ENCODE measurements around the gene PUS7L.
"Not testable (repeated sequence)": the region's sequence is repeated elsewhere in the genome, so short reads cannot be mapped to it uniquely, and the experiment has no call there.

Gene PUS7L, protein sequence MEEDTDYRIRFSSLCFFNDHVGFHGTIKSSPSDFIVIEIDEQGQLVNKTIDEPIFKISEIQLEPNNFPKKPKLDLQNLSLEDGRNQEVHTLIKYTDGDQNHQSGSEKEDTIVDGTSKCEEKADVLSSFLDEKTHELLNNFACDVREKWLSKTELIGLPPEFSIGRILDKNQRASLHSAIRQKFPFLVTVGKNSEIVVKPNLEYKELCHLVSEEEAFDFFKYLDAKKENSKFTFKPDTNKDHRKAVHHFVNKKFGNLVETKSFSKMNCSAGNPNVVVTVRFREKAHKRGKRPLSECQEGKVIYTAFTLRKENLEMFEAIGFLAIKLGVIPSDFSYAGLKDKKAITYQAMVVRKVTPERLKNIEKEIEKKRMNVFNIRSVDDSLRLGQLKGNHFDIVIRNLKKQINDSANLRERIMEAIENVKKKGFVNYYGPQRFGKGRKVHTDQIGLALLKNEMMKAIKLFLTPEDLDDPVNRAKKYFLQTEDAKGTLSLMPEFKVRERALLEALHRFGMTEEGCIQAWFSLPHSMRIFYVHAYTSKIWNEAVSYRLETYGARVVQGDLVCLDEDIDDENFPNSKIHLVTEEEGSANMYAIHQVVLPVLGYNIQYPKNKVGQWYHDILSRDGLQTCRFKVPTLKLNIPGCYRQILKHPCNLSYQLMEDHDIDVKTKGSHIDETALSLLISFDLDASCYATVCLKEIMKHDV

DNA sequence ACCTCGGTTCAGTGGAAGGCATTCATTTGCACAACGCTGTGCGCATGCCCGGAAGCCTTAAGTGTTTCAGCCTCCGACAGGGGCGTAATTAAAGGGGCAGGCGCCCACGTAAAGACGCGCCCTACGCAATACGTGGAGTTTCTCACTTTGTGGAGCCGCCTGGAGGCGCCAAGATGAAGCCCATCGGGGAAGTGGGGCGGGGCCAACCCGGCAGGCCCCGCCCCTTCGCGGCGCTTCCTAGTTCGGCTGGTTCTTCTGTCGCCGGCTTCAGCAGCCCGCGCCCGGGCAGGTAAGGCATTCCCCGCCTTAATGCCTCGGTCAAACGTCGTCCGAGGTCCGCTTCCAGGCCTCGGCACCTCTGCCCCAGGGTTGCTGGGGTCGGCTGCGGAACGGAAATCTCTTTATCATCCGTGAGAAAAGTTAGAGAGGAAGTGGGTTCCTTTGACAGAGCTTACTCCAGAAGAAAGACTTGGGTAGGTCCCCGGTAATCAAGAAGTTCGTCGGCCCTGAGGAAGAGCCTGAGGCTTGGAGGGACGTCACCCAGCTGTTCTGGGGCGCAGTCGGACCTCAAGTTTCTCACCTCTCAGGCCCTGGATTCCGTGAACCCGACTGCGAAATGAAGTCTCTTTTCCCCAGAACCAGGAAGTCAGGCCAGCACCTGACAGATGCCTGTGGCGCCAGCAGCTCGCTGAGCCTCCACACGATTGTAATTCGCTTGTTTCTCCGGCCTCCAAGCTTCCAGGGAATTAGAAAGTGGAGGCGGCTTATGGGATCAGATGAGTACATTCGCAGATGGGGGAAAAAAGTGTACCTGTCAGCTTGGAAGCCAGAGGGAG is at the start of gene PUS7L, which contains the start of gene IRAK4:
Gene PUS7L (minus strand): TSS at position 63 of the 836 bp plus-strand sequence. CDS start 3,545 bp downstream, outside the sequence.
Gene IRAK4 (plus strand): TSS at position 224 of the 836 bp plus-strand sequence. CDS start 9,161 bp downstream, outside the sequence.
- DNase-seq, result peak; percentile 95 to 98

DNA sequence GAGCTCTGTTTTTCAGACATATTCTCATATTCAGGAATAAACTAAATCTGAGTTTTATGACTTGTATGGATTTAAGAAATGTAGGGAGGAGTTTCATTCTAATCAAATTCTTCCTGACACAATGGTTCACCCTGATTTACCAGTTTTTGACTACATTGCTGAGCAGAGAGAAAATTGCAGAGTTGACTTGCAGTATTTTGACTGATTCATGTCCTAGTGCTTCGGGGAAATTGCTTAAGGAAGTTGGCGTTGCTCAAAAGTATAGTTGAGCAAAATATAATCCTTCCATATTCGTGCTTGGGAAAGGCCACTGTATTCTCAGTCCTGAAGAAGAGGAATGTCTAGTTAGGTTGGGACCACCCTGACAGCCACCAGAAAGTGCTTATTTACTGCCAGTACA is 48.8 kb upstream of the PUS7L start:
- no peak for DNase-seq

- peak in 1 of 2 experiments; percentile 11 for DNase-seq
These were observed 48.1 kb upstream of the PUS7L start for GRCh38 chr12:43806737-43807072.

- DNase-seq, result peak; percentile 73 to 88
These were observed 47.5 kb upstream of the PUS7L start, which contains the start of gene TWF1 for GRCh38 chr12:43805860-43806736. Gene TWF1 (minus strand): TSS chr12:43806317. CDS start chr12:43806245, 72 bp downstream.

- peak; percentile 45 to 58 for DNase-seq
These were observed 46.7 kb upstream of the PUS7L start for GRCh38 chr12:43805149-43805859.

DNA sequence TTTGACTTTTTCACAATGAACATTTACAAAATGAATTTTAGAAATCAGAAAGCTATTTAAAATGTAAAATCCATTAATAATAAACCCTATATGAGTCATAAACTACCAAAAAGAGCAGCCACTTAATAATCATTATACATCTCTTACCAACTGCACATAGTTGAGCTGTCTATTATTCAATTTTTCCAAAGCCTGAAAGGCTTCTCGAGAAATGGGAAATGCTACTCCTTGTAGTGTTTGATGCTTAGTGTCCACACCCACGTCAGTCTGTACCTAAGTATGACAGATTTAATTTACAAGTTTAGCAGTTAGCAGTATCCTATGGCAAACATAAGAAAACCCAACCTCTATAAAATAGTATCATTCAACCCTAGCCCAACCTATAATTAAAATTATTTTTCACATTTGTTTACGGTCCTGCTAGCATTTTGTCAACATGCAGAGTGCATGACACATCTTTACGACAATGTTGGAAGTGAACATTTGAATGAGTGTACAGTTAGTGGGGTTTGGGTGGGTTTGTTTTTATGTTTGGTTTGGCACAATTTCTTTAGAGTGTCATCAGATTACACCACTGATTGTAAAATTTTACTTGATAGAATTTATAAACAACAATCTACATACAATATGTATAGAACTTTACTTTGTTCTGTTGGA is 39.1 kb upstream of the PUS7L start:
- DNase-seq, result no peak

- DNase-seq, result no peak
These were observed 37.2 kb upstream of the PUS7L start for GRCh38 chr12:43795716-43796280.

DNA sequence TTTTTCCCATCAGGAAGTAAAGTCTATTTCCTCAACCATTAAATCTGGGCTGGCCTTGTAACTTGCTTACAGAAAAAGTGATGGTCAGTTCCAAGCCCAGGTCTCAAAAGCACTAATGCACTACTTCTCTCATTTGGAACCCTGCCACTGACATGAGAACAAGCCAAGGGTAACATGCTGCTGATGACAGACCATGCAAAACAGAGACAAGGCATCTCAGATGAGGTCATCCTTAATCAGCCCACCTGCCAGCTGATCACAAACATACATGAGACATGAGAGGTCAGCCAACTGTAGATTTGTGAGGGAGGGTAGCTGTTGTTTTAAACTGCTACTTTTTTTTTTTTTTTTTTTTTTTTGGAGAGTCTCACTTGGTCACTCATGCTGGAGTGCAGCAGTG is 31.4 kb upstream of the PUS7L start:
- DNase-seq, result peak in 1 of 2 experiments; percentile 1

- DNase-seq, result no peak
These were observed 28.5 kb upstream of the PUS7L start for GRCh38 chr12:43786899-43787693.

- DNase-seq, result peak in 1 of 2 experiments; percentile 30
These were observed 17.9 kb upstream of the PUS7L start for GRCh38 chr12:43776498-43776897.

GRCh38 chr12:43766291-43766690 is 7.7 kb upstream of the PUS7L start:
- no peak for DNase-seq

GRCh38 chr12:43764528-43764927 is 5.9 kb upstream of the PUS7L start:
- DNase-seq, result no peak

DNA sequence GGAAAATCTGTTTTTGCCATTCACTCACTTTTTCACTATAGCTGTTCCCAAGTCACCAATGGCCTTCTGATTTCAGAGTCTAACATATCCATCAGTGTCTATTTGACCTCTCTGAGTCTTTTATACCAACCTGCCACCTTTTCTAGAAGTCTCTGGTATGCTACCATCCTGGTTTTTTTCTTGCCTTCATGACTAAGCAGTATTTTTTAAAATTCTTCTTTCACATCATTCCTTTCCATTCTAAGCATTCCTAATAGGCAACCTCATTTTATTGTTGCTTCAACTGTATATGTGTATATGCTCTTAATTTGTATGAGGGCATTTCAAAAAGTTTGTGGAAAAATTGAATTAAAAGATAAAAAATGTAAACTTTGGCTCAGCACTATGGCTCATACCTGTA is 5.2 kb upstream of the PUS7L start:
- DNase-seq, result no peak

GRCh38 chr12:43762596-43762995 is 4.0 kb upstream of the PUS7L start:
- no peak for DNase-seq

- DNase-seq, result no peak
These were observed 2.9 kb upstream of the PUS7L start for GRCh38 chr12:43761500-43761899.

DNA sequence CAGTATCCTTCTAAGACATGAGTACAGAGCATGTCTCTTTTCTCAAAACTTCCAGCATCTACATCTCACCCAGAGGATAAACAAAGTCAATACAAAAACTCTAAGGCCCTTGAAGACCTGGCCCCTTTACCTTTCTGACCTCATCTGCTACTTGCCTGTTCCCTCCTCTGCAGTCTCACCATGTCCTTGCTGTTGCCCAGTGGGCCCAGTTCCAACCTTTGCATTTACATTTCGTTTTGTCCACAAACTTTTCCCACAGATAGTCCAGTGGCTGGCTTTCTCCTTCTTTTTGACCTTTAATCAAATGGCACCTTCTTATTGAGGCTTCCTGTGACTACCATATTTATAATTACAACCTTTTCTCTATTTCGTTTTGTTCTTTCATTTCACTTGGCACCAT is 1.8 kb upstream of the PUS7L start:
- no peak for DNase-seq

DNA sequence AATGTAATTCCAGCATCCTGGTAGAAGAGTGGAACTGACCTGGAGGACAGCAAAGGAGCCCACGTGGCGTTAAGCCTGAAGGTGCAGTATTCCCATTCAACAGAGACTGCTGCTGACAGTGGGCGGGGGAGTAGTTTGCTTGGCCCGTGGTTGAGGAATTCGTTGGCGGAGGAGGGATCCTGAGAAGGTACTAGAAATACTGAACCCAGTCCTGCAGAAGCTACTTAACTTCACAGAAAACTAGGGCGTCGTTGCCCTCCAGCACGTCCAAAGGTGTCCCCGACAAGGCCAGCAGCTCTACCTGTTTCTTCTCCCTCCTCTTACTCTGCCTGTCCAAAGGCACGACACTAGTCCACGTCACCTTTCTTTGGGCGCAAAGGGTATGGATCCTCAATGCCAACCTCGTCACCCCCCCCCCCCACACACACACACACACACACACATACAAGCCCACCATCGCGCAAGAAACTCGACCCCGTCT is 303 bp downstream of the PUS7L start:
- DNase-seq, result peak in 1 of 2 experiments; percentile 31

- no peak for DNase-seq
These were observed 4.6 kb downstream of the PUS7L start for GRCh38 chr12:43754015-43754414.

GRCh38 chr12:43751360-43751759 is 7.2 kb downstream of the PUS7L start:
- not testable (repeated sequence) for DNase-seq
